ENCODE measurements around the gene ETFRF1. TPM values are rescaled to one million over a fixed set of nuclear protein-coding genes. Genes with fewer than 3 reads are reported as not detected.

The ETFRF1 gene
- total RNA-seq, 1 experiment from 2014 or later: 5.9 TPM

DNA sequence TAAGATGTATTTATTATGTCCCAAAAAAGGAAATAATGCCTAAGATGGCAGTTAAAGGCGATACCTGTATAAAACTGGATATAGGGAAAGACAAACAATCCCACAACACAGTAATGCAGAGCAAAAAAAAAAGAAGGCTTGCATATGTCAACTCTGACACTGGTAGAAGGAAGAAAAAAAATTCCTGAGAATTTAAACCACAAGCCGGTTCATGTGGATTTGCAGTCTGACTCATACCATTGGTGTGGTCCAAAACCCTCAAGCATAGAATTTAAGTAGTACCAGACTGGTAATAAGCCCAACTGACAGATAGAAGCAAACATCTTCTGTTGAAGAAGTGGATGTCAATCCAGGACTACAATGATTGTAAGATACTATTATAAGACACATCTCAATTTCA, 7.3 kb upstream of the ETFRF1 start:
- ChIA-PET POLR2A (no interaction called here), CTCF (no interaction called here)
- TF ChIP-seq, protein P1, sequence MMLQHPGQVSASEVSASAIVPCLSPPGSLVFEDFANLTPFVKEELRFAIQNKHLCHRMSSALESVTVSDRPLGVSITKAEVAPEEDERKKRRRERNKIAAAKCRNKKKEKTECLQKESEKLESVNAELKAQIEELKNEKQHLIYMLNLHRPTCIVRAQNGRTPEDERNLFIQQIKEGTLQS (CRISPR knock-in tag; conservative IDR thresholded peaks at IDR 0.05): no peak
- TF ChIP-seq SOX15 (CRISPR knock-in tag; IDR thresholded peaks at IDR 0.05): no peak
- no peak for TF ChIP-seq ZNF232 (CRISPR knock-in tag; IDR thresholded peaks at IDR 0.05)
- TF ChIP-seq, protein P2, sequence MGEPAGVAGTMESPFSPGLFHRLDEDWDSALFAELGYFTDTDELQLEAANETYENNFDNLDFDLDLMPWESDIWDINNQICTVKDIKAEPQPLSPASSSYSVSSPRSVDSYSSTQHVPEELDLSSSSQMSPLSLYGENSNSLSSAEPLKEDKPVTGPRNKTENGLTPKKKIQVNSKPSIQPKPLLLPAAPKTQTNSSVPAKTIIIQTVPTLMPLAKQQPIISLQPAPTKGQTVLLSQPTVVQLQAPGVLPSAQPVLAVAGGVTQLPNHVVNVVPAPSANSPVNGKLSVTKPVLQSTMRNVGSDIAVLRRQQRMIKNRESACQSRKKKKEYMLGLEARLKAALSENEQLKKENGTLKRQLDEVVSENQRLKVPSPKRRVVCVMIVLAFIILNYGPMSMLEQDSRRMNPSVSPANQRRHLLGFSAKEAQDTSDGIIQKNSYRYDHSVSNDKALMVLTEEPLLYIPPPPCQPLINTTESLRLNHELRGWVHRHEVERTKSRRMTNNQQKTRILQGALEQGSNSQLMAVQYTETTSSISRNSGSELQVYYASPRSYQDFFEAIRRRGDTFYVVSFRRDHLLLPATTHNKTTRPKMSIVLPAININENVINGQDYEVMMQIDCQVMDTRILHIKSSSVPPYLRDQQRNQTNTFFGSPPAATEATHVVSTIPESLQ (CRISPR knock-in tag; IDR thresholded peaks at IDR 0.05): no peak
- TF ChIP-seq, protein P3, sequence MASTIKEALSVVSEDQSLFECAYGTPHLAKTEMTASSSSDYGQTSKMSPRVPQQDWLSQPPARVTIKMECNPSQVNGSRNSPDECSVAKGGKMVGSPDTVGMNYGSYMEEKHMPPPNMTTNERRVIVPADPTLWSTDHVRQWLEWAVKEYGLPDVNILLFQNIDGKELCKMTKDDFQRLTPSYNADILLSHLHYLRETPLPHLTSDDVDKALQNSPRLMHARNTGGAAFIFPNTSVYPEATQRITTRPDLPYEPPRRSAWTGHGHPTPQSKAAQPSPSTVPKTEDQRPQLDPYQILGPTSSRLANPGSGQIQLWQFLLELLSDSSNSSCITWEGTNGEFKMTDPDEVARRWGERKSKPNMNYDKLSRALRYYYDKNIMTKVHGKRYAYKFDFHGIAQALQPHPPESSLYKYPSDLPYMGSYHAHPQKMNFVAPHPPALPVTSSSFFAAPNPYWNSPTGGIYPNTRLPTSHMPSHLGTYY (CRISPR knock-in tag; IDR thresholded peaks at IDR 0.05): no peak
- Mint-ChIP-seq H3K27ac (no peak overlapping the region), H3K9me3 (no peaks in the 10 kb centered on the region), H3K36me3 (no peaks in the 10 kb centered on the region), H3K4me3 (no peak overlapping the region), H3K27me3 (ENCODE audit: low read depth) (no peaks in the 10 kb centered on the region), H3K4me1 (no peaks in the 10 kb centered on the region)
- ATAC-seq (no peak), DNase-seq (ENCODE audit: low spot score) (no peak)

DNA sequence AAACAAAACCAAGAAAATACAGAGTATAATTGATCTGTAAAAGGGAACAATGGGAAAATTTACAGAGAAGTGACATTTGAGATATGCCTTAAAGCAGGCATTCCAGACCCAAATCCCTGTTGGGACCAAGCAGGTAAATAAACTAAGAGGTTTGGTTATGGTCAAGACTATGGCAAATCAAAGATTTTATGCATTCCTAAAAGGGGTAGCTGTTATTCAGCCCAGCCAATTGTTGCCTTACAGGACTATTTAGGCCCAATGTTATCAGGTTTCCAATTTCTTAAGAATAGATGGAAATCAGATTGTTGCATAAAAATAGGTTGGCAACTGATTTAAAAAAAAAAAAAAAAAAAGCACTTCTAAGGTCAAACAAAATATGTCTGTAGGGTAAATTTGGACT, 5.4 kb upstream of the ETFRF1 start:
- 0 out of 2 replicates have a peak, but pooled peaks cover 4% of the 10 kb centered on the region for H3K4me1 Mint-ChIP-seq
- no peaks in the 10 kb centered on the region for H3K36me3 Mint-ChIP-seq
- no peak for ATAC-seq
- ChIA-PET CTCF (interaction anchor here (0.6 kb wide), 1 partner anchor 231 kb away, joined by 3 read pairs; no protein-coding TSS in a partner anchor), POLR2A (no interaction called here)
- H3K27me3 Mint-ChIP-seq (ENCODE audit: low read depth): no peaks in the 10 kb centered on the region
- no peak overlapping the region for H3K4me3 Mint-ChIP-seq
- H3K27ac Mint-ChIP-seq: no peak overlapping the region
- TF ChIP-seq, protein P4, sequence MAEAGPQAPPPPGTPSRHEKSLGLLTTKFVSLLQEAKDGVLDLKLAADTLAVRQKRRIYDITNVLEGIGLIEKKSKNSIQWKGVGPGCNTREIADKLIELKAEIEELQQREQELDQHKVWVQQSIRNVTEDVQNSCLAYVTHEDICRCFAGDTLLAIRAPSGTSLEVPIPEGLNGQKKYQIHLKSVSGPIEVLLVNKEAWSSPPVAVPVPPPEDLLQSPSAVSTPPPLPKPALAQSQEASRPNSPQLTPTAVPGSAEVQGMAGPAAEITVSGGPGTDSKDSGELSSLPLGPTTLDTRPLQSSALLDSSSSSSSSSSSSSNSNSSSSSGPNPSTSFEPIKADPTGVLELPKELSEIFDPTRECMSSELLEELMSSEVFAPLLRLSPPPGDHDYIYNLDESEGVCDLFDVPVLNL (CRISPR knock-in tag; IDR thresholded peaks at IDR 0.05; ENCODE audit: borderline replicate concordance, low read depth): no peak
- TF ChIP-seq JUN (CRISPR knock-in tag; IDR thresholded peaks at IDR 0.05) (no peak), JAZF1 (CRISPR knock-in tag; IDR thresholded peaks at IDR 0.05) (no peak), KAT7 (CRISPR knock-in tag; IDR thresholded peaks at IDR 0.05; ENCODE audit: borderline replicate concordance) (no peak), HMGA2 (CRISPR knock-in tag; IDR thresholded peaks at IDR 0.05) (no peak), ZBTB21 (CRISPR knock-in tag; IDR thresholded peaks at IDR 0.05; ENCODE audit: borderline replicate concordance) (no peak), RORB (CRISPR knock-in tag; IDR thresholded peaks at IDR 0.05) (no peak)
- TF ChIP-seq, protein P5, sequence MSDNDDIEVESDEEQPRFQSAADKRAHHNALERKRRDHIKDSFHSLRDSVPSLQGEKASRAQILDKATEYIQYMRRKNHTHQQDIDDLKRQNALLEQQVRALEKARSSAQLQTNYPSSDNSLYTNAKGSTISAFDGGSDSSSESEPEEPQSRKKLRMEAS (CRISPR knock-in tag; IDR thresholded peaks at IDR 0.05): no peak
- TF ChIP-seq, protein P1 (CRISPR knock-in tag; conservative IDR thresholded peaks at IDR 0.05): no peak
- TF ChIP-seq, protein P6, sequence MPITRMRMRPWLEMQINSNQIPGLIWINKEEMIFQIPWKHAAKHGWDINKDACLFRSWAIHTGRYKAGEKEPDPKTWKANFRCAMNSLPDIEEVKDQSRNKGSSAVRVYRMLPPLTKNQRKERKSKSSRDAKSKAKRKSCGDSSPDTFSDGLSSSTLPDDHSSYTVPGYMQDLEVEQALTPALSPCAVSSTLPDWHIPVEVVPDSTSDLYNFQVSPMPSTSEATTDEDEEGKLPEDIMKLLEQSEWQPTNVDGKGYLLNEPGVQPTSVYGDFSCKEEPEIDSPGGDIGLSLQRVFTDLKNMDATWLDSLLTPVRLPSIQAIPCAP (CRISPR knock-in tag; IDR thresholded peaks at IDR 0.05): no peak
- TF ChIP-seq, protein P7, sequence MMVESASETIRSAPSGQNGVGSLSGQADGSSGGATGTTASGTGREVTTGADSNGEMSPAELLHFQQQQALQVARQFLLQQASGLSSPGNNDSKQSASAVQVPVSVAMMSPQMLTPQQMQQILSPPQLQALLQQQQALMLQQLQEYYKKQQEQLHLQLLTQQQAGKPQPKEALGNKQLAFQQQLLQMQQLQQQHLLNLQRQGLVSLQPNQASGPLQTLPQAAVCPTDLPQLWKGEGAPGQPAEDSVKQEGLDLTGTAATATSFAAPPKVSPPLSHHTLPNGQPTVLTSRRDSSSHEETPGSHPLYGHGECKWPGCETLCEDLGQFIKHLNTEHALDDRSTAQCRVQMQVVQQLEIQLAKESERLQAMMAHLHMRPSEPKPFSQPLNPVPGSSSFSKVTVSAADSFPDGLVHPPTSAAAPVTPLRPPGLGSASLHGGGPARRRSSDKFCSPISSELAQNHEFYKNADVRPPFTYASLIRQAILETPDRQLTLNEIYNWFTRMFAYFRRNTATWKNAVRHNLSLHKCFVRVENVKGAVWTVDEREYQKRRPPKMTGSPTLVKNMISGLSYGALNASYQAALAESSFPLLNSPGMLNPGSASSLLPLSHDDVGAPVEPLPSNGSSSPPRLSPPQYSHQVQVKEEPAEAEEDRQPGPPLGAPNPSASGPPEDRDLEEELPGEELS (CRISPR knock-in tag; IDR thresholded peaks at IDR 0.05): no peak
- TF ChIP-seq, protein P2 (CRISPR knock-in tag; IDR thresholded peaks at IDR 0.05): no peak
- TF ChIP-seq, protein P3 (CRISPR knock-in tag; IDR thresholded peaks at IDR 0.05): no peak
- no peak for DNase-seq (ENCODE audit: low spot score)
- no peaks in the 10 kb centered on the region for H3K9me3 Mint-ChIP-seq
